ENCODE results near the gene TBL1XR1. TPM values are rescaled to one million over a fixed set of nuclear protein-coding genes. Genes with fewer than 3 reads are reported as not detected.

Gene TBL1XR1
- total and polyA plus RNA-seq, 2 of the 8 experiments (the other 6 are each of a cell fraction or from before 2014, with no cell fraction given), result 28.1 to 147 TPM

GRCh38 chr3:177141899-177142646 is 55.2 kb downstream of the TBL1XR1 start:
- no peak for FAIRE-seq
- no peak overlapping the region for H2BK15ac ChIP-seq (ENCODE audit: low read length)
- POLR2A ChIA-PET (ENCODE audit: partially characterized antibody), result interaction anchor here (0.7 kb wide), 1 partner anchor 35 kb away, joined by 3 read pairs; no protein-coding TSS in a partner anchor
- TF ChIP-seq TEAD4 (IDR thresholded peaks at IDR 0.05; ENCODE audit: low read depth, low read length), result no peak
- TF ChIP-seq CTCF (IDR thresholded peaks at IDR 0.05; ENCODE audit: control extremely low read depth in 1 of 3, insufficient read depth in 1 of 3, low read depth in 1 of 3, low read length in 3 of 3), result no peak
- TF ChIP-seq CTBP2 (IDR thresholded peaks at IDR 0.05; ENCODE audit: borderline replicate concordance, insufficient read depth, insufficient read length, low read length), result no peak
- no peak for TF ChIP-seq SIN3A (conservative IDR thresholded peaks at IDR 0.05 in 1 of 2, IDR thresholded peaks at IDR 0.05 in 1 of 2; ENCODE audit: low read depth in 1 of 2, low read length in 2 of 2)
- no peak for TF ChIP-seq ATF3 (IDR thresholded peaks at IDR 0.05; ENCODE audit: insufficient read depth, low read depth, low read length)
- TF ChIP-seq POLR2A (IDR thresholded peaks at IDR 0.05; ENCODE audit: control extremely low read depth in 1 of 2, low read depth in 2 of 2, low read length in 2 of 2), result no peak
- no peak for TF ChIP-seq EP300 (IDR thresholded peaks at IDR 0.05; ENCODE audit: borderline replicate concordance in 1 of 2, low read depth in 2 of 2, low read length in 2 of 2)
- TF ChIP-seq MAX (IDR thresholded peaks at IDR 0.05), result no peak

More at GRCh38 chr3:177141899-177142646, 55.2 kb downstream of the TBL1XR1 start:
- Histone ChIP-seq H3K23me2 (ENCODE audit: low read depth, low read length) (no peaks in the 10 kb centered on the region), H3K79me1 (ENCODE audit: low read depth, low read length) (peaks cover 4% of the 10 kb centered on the region; the same call in 1 of the 2 replicates), H3K14ac (ENCODE audit: insufficient read length) (no peak overlapping the region), H2BK120ac (replicated peaks; ENCODE audit: low read depth, low read length) (no peak overlapping the region), H3K4me1 (replicated peaks in 1 of 4; ENCODE audit: control insufficient read depth in 3 of 4, insufficient read depth in 4 of 4, low read length in 3 of 4) (peaks cover 2 to 16% (median 6%) of the 10 kb centered on the region in 4 experiments; a peak in 5 of 7 replicates), H3K79me2 (ENCODE audit: control insufficient read depth in 1 of 2, insufficient read depth in 2 of 2, low read length in 2 of 2) (peaks cover 56 to 100% of the 10 kb centered on the region in 2 experiments), H3K4me2 (ENCODE audit: insufficient read depth in 1 of 2, low read depth in 2 of 2, low read length in 2 of 2) (no peak overlapping the region), H3K4ac (replicated peaks; ENCODE audit: insufficient read length, low read depth, low read length) (no peak overlapping the region), H3K9me3 (ENCODE audit: insufficient read depth in 2 of 2, low read depth in 1 of 2, low read length in 1 of 2) (no peaks in the 10 kb centered on the region; a peak in 1 of 4 replicates), H4K8ac (ENCODE audit: extremely low read depth, insufficient read depth, low read length) (no peak overlapping the region), H3K18ac (ENCODE audit: extremely low read depth, low read length) (no peak overlapping the region), H2BK5ac (ENCODE audit: low read depth, low read length) (no peak overlapping the region), H3K23ac (ENCODE audit: insufficient read length) (no peak overlapping the region), H3K27me3 (replicated peaks in 1 of 4; ENCODE audit: control insufficient read depth in 3 of 4, extremely low read depth in 1 of 4, insufficient read depth in 3 of 4, low read length in 3 of 4) (no peaks in the 10 kb centered on the region), H3K56ac (replicated peaks; ENCODE audit: insufficient read length, low read depth, low read length) (no peak overlapping the region), H2AFZ (ENCODE audit: low read length) (no peak overlapping the region), H2AK5ac (ENCODE audit: low read depth, low read length) (no peak overlapping the region), H4K20me1 (replicated peaks in 1 of 2; ENCODE audit: control insufficient read depth in 1 of 2, insufficient read depth in 2 of 2, low read length in 2 of 2) (peaks cover 20% of the 10 kb centered on the region in 2 experiments), H3K9ac (replicated peaks in 1 of 4; ENCODE audit: extremely low read depth in 1 of 4, low read depth in 3 of 4, low read length in 3 of 4) (no peak overlapping the region), H4K5ac (ENCODE audit: insufficient read length, low read depth, low read length) (no peak overlapping the region), H4K91ac (replicated peaks; ENCODE audit: insufficient read length, low read length) (no peak overlapping the region), H3K27ac (ENCODE audit: low read depth, low read length) (no peak overlapping the region), H2BK20ac (ENCODE audit: low read length) (no peak overlapping the region), H3K4me3 (ENCODE audit: extremely low read depth in 1 of 4, insufficient read depth in 2 of 4, low read depth in 3 of 4, low read length in 4 of 4) (no peak overlapping the region), H2BK12ac (ENCODE audit: low read depth, low read length) (no peak overlapping the region), H3K36me3 (ENCODE audit: control insufficient read depth in 2 of 4, insufficient read depth in 4 of 4, low read length in 3 of 4) (no peaks in the 10 kb centered on the region)
- CTCF ChIA-PET (ENCODE audit: partially characterized antibody), result interaction anchor here (1.0 kb wide), 1 partner anchor 220 kb away, joined by 3 read pairs; no protein-coding TSS in a partner anchor
- no peak for DNase-seq (ENCODE audit: low read depth in 1 of 2, low spot score in 2 of 2)
- WGBS, 2 experiments (ENCODE audit: extremely low coverage in 1 of 2, insufficient coverage in 1 of 2, insufficient read length in 1 of 2, insufficient replicate concordance in 2 of 2, low coverage in 1 of 2, low lambda C conversion rate in 2 of 2, missing lambda C conversion rate in 1 of 2), result 94% methylated on average over 6 of the region's 6 CpGs; no CpG with 5 or more reads in 1 of the 2 experiments

Data from H1 (cell line).